ENCODE results near the gene GTPBP4.

DNA sequence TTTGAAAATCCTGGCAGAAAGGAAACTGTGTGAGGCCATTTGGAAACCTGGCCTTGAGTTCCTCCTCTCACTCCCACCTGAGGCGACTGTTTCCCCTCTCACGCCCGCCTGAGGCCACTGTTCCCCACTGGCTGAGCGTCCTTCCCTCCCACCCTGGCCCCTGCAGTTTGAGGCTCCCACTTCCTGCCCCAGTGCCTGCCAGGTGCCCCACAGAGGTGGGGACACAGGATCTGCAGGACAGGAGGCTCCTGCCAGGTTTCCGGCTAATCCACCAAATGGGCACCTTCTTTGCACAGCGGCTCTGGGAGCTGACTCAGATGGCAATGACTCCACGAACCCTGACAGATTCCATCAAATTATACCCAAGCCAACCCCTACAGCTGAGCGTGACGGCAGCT, 32.4 kb upstream of the GTPBP4 start:
- TF ChIP-seq POLR2A (IDR thresholded peaks at IDR 0.05), result no peak
- TF ChIP-seq, protein P1, sequence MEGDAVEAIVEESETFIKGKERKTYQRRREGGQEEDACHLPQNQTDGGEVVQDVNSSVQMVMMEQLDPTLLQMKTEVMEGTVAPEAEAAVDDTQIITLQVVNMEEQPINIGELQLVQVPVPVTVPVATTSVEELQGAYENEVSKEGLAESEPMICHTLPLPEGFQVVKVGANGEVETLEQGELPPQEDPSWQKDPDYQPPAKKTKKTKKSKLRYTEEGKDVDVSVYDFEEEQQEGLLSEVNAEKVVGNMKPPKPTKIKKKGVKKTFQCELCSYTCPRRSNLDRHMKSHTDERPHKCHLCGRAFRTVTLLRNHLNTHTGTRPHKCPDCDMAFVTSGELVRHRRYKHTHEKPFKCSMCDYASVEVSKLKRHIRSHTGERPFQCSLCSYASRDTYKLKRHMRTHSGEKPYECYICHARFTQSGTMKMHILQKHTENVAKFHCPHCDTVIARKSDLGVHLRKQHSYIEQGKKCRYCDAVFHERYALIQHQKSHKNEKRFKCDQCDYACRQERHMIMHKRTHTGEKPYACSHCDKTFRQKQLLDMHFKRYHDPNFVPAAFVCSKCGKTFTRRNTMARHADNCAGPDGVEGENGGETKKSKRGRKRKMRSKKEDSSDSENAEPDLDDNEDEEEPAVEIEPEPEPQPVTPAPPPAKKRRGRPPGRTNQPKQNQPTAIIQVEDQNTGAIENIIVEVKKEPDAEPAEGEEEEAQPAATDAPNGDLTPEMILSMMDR (IDR thresholded peaks at IDR 0.05 in 8 of 11, conservative IDR thresholded peaks at IDR 0.05 in 3 of 11), result no peak

Measured in spleen (tissue), 7 donors.